ENCODE results near the gene HMGN4. TPM values are rescaled to one million over a fixed set of nuclear protein-coding genes. Genes with fewer than 3 reads are reported as not detected.

HMGN4 gene
- total and polyA plus RNA-seq, 9 of the 15 experiments (the other 6 are each of a cell fraction or from before 2014, with no cell fraction given) = 35.4 to 134 (median 94.1) TPM

- TF ChIP-seq ZNF197 (CRISPR knock-in tag; IDR thresholded peaks at IDR 0.05; ENCODE audit: low read depth) (no peak), NR1H2 (CRISPR knock-in tag; IDR thresholded peaks at IDR 0.05) (peak; percentile 72; the same call in 1 of the 2 replicates), ATF3 (IDR thresholded peaks at IDR 0.05) (no peak; the same call in 1 of the 2 replicates), ATF3 (CRISPR knock-in tag; conservative IDR thresholded peaks at IDR 0.05) (peak; percentile 74), NFRKB (IDR thresholded peaks at IDR 0.05; ENCODE audit: low read depth) (0 out of 2 replicates have a peak, but pooled peaks have one; percentile 44), TBL1XR1 (IDR thresholded peaks at IDR 0.05; ENCODE audit: low read length in 2 of 2) (peak; percentile 20 to 93; a peak in 3 of 4 replicates), NFIC (IDR thresholded peaks at IDR 0.05) (peak; percentile 75), ATF6 (CRISPR knock-in tag; IDR thresholded peaks at IDR 0.05) (peak; percentile 80), HMGN3 (IDR thresholded peaks at IDR 0.05; ENCODE audit: borderline replicate concordance, extremely low read depth, insufficient read length, low read depth, low read length) (no peak), YY1 (IDR thresholded peaks at IDR 0.05; ENCODE audit: borderline replicate concordance in 1 of 3, control insufficient read depth in 1 of 3, extremely low read depth in 1 of 3, insufficient read depth in 3 of 3, insufficient read length in 1 of 3, insufficient replicate concordance in 2 of 3, low read depth in 1 of 3, low read length in 2 of 3) (peak in 1 of 3 experiments; percentile 4), ARNT (IDR thresholded peaks at IDR 0.05) (peak; percentile 76 to 87; a peak in 3 of 4 replicates), NKRF (IDR thresholded peaks at IDR 0.05; ENCODE audit: borderline replicate concordance) (peak; percentile 46; the same call in 1 of the 2 replicates), EP400 (IDR thresholded peaks at IDR 0.05) (peak; percentile 42; the same call in 1 of the 2 replicates)
- TF ChIP-seq, protein P1, sequence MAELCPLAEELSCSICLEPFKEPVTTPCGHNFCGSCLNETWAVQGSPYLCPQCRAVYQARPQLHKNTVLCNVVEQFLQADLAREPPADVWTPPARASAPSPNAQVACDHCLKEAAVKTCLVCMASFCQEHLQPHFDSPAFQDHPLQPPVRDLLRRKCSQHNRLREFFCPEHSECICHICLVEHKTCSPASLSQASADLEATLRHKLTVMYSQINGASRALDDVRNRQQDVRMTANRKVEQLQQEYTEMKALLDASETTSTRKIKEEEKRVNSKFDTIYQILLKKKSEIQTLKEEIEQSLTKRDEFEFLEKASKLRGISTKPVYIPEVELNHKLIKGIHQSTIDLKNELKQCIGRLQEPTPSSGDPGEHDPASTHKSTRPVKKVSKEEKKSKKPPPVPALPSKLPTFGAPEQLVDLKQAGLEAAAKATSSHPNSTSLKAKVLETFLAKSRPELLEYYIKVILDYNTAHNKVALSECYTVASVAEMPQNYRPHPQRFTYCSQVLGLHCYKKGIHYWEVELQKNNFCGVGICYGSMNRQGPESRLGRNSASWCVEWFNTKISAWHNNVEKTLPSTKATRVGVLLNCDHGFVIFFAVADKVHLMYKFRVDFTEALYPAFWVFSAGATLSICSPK (IDR thresholded peaks at IDR 0.05; ENCODE audit: borderline replicate concordance) = no peak; the same call in 1 of the 2 replicates
These were observed 39.0 kb downstream of the HMGN4 start (continued) for GRCh38 chr6:26576929-26577719.

All from K562 (cell line).